Measurements from ENCODE around the gene SLC44A1.
A peak's percentile ranks its signal among the peaks of the same experiment; 100 is the strongest.
"Not testable (repeated sequence)": the region's sequence is repeated elsewhere in the genome, so short reads cannot be mapped to it uniquely, and the experiment has no call there.

SLC44A1 gene

DNA sequence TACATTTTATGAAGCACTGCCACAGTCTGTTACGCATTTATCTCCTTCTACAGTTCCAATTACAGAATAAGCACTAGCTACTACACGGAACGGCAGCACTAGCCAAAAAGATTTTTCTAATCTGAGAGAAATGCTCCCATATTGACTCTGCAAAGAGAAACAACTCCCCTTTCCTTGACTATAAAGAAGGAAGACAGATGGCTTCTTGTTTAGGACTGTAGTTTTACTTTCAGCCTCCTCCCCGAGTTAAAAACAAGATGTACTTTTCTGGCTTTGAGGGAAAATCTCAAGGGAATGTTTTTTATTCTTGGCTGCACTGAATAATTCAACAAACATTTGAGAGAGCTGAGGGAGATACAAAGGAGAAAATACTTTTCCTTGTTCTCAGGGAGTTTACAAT lies 1.9 kb upstream of the SLC44A1 start:
- no peak for DNase-seq (ENCODE audit: low spot score)

DNA sequence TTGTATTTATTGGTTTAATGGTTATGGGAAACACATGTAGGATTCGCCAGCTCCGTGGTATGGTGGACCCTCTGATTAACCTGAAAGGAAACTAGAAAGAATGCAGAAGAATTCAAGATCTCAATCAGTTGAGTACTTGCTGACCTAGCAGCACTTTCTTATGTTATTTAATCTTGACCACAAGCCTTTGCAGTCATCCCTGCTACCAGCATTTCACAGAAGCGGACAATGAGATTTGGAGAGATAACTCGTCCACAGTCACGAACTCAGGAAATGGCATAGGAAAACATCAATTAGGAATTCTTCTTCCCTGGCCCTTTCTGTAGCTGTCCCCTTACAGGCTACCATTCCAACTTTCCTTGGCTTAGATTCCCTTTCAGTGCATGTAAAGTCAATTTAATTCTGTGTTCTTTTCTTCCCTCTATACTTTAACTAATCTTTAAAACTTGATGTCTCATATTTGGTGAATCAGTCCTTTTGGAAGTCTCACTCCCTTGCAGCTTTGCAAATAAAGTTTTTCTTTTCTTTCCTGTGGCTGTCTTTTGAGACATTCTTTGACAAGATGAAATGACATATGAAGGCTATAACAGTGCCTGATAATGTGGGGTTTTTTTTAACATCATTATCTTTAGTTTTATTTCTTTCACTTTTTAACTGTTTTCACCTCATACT lies 1.3 kb upstream of the SLC44A1 start:
- peak; percentile 47 for DNase-seq (ENCODE audit: low spot score)

DNA sequence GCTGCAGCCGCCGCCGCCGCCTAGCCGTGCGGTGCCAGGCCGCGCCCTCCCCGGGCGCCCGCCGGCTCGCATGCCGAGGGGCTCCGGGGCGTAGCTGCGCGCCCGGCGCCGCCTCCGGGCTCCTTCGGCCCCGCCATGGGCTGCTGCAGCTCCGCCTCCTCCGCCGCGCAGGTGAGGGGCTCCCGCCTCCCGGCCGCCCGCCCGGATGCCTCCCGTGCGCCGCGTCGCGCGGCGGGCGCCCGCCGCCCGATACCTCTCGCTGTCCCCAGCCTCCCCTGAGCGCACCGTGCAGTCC lies 230 bp downstream of the SLC44A1 start:
- DNase-seq (ENCODE audit: low spot score) = no peak

DNA sequence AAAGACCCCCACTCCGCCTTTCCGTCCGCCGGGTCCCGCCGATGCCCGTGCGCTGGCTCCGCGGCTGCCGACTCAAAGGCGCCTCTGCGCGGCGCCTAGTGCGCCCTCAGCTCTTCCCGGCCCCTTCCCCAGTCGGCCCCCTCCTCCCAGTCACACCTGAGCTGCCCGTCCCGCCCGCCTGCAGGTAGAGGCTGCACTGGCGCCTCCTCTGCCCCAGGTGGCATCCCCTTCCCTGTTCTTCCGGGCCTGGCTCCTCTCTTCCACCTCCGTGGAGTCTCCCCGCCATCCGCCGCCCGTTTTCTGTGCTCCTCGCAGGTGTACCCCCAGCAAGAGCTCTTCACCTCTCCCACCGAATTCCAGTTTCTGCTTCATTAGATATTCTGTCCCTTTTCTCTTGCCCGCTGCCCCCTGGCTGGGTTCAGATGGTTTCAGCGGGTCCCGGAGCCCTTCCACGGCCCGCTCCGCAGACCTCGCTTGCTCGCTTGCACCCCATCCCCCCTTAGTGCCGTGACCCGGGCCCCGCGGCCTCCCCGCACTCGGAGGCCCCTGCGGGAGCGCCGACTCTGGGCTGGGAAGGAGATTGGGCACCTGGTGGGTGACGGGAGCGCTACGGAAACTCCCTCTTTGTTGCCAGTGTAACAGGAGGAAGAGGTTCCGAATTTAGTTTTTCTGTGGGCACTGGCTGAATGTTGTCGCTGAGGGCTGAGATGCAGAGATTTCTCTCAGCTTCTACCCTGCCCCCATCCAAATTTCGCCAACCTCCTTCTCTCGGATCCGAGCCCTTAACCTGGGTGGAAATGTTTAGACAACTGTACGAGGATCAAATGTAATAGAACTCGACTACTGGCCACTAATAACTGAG lies 809 bp downstream of the SLC44A1 start:
- no peak for DNase-seq (ENCODE audit: low spot score)

DNA sequence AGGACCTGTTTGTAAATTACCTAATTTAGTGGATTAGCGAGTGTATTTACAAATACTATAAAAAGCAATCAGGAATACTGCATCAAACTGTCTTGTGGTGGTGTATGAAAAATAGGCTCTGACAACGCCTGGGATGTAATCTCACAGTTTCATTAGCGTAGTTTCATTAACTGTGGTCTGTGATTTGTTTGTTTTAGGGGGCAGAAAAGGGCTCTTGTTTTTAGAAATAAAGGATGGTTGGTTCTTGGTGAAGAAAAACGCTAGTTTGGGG lies 1.4 kb downstream of the SLC44A1 start:
- DNase-seq (ENCODE audit: low spot score) = no peak

DNA sequence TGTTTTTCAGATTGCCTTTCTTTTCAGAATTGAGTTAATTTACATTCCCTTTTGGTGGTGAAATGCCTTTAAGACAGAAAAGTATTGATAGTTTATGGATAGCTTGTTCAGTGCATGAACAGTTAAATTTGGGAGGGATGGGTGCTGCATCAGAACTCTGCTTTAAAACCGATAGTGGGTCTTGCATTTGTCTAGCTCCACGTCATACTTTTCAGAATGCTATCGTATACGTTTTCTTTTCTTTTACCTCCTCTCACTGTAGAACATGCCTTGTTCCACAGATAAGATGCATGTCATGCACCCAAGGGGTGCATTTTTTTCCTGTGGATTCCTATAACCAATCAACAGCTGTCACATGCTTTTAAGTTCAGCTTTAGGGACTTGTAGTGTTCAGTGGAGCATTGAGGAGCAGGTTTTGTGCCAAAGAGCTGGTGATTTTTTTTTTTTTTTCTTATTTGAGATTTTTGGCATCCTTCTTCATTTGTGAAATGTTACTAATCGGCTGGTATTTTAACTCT lies 2.3 kb downstream of the SLC44A1 start:
- DNase-seq (ENCODE audit: low spot score) = no peak

DNA sequence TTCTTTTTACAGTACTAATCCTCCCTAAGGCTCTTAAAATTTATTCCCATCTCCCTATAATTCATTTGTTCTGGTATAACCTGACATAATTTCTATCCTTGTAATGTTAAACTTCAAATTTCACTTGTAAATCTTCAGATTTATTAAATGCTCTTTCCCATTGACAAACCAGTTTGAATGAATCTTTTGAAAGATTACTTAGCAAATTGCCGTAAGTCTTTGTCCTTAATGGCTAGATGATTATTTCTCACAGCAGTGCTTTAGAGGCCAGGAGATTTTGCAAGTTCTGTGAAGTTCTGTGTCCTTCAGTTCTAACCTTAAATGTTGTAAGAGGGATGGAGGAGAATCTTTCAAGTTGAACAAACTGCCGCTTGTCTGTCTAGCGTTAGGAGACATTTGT lies 4.2 kb downstream of the SLC44A1 start:
- DNase-seq (ENCODE audit: low spot score) = no peak

DNA sequence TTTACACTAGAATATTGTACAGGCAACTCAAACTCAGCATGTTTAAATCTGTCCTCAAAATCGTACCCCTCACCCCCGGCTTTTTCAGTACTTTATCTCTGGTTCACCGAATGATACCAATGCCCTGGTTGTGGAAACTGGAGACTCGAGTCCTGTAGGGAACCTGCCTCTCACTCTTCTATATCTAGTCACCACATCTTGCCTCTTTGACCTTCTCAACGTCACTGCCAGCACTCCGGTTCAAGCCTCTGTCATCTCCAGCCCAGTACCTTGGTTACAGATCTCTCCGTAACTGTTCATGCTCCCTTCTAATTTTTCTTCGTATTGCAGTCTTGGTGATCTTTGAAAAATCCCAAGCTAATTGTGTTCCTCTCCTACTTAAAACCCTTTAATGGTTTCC lies 6.7 kb downstream of the SLC44A1 start:
- DNase-seq (ENCODE audit: low spot score) = no peak

DNA sequence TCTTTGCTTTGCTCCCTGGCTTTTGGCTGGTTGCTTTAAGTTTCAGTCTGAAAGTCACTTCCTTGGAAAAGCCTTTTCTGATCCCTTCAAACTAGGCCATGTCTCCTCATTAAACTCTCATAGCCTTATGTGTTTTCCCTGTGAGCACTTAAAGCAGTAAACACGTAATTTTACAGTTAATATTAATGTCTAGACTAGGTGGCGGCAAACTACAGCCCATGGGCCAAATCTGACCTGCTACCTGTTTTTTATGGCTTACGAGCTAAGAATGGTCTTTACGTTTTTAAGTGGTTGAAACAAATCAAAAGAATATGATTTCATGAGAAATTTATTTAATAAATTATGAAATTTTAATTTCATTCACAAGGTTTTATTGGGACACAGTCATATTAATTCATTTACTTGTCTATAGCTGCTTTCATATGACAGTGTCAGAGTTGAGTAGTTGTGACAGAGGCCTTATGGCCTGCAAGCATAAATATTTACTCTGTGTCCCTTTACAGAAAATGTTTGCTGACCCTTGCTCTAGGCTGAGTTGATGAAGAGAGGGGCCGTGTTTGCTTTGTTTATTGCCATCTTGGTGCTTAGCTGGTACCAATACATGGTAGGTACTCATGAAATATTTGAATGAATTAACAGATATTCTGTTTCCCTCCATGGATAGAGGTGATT lies 7.4 kb downstream of the SLC44A1 start:
- no peak for DNase-seq (ENCODE audit: low spot score)

DNA sequence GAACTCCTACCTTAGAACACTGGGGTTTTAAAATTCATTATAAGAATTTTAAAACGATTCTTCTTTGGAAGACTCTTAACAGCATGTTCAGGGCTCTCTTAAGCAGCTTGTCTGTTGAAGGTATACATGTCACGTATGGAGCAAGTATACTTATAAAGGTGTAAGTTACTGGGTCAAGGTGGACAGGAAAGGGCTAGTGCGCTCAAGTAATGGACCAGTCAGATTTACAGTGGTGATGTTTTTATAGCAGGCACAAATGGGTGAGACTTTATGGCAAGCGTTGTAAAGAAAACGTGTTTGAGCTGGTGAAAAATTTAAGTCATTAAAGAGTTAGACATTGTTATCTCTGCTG lies 7.9 kb downstream of the SLC44A1 start:
- no peak for DNase-seq (ENCODE audit: low spot score)

DNA sequence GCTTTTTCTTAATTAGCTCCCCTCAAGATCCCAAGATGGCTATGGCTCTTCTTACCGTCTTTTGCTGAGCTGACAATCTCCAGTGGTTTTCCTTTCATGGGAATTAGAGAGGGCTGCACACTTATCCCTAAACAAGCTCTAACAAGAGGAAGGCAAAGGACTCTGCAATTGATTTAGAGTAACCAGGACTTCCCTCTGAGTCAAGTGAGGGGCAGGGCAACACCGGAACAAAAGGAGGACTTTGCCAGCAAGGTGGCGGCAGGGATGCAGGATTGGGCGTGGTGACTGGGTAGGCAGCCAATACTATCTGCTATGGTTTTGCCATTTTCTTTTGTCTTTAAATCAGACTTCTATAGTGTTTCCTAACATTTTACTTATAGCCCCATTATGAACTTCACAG lies 9.8 kb downstream of the SLC44A1 start:
- DNase-seq (ENCODE audit: low spot score) = no peak

DNA sequence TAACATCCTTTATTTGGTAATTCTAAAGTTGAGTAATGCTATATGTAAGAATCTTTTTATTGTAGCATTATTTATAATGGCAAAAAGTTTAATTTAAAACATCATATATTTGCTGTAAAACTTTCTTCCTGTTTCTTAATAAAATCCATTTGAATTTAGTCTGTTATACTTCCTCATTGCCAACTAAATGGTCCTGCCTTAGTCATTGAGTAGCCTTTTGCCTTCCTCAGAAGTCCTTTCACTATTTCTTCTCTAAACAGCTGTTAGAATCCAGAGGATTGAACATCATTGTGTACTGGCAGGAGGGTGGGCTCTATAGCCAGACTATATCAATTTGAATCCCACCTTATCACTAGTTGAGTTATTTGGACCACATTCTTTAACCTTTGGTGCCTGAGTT lies 11.0 kb downstream of the SLC44A1 start:
- no peak for DNase-seq (ENCODE audit: low spot score)

DNA sequence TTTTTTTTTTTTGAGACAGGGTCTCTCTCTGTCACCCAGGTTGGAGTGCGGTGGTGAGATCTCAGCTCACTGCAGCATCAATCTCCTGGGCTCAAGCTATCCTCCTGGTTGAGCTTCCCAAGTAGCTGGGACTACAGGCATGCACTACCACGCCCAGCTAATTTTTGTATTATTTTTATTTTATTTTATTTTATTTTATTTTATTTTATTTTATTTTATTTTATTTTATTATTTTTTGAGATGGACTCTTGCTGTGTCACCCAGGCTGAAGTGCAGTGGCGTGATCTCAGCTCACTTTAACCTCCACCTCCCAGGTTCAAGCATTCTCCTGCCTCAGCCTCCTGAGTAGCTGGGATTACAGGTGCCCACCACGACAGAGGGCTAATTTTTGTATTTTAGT lies 12.1 kb downstream of the SLC44A1 start:
- not testable (repeated sequence) for DNase-seq (ENCODE audit: low spot score)

DNA sequence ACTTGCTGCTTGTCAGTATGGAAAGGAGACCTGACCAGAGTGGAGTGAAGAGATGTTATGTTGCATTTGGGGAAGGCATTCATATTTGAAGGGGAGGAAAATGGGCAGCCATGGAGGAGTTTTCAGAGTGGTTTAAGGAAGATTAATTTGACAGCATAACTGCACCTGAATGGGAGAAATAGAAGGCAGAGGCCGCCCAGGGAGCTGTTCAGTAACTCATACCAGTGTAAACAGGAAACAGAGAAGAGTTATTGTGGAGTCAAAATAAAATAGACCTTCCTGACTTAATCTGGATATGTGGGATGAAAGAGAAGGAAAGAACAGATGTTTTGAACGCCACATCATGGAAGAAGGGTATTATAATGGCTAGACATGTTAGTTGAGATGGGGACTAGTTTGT lies 13.4 kb downstream of the SLC44A1 start:
- DNase-seq (ENCODE audit: low spot score) = no peak

DNA sequence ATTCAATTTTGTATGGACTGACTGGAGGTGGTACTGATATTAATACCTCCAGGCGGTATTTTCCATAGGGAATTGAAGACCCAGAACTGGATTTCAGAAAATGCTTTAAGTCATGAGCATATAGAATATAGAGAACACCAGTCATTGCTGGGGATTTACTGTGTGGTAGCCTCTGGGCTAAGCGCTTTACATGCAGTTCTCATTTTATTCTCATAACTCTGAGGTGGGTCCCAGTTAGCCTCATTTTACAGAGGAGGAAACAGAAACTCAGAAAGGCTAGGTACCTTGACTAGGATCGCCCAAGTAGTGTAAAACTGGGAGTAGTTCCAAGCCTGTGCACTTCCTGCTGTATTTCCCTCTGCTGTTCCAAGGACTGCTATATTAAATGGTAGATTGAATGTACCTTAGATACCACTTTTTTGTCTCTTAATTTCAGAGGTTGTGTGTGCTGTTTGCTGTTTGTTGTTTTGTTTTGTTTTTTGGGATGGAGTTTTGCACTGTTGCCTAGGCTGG lies 13.8 kb downstream of the SLC44A1 start:
- DNase-seq (ENCODE audit: low spot score) = no peak

DNA sequence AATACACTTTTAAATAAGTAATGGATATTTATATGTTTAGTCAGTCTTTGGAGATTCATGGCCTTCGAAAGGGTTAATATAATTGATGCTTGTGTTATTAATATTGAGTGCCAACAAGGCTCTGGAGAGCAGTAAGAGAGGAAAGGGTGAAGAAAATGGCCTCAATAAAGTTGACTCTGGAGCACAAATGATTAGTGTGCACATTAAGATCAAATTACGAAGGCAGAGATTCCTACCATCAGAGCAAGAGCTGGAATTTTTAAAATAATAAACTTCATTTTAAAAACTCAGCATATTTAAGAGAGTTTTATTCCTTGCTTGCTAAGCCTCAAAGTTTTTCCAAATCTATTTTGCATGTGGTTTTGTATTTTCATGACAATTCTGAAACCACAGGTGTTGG lies 14.8 kb downstream of the SLC44A1 start:
- DNase-seq (ENCODE audit: low spot score) = no peak

DNA sequence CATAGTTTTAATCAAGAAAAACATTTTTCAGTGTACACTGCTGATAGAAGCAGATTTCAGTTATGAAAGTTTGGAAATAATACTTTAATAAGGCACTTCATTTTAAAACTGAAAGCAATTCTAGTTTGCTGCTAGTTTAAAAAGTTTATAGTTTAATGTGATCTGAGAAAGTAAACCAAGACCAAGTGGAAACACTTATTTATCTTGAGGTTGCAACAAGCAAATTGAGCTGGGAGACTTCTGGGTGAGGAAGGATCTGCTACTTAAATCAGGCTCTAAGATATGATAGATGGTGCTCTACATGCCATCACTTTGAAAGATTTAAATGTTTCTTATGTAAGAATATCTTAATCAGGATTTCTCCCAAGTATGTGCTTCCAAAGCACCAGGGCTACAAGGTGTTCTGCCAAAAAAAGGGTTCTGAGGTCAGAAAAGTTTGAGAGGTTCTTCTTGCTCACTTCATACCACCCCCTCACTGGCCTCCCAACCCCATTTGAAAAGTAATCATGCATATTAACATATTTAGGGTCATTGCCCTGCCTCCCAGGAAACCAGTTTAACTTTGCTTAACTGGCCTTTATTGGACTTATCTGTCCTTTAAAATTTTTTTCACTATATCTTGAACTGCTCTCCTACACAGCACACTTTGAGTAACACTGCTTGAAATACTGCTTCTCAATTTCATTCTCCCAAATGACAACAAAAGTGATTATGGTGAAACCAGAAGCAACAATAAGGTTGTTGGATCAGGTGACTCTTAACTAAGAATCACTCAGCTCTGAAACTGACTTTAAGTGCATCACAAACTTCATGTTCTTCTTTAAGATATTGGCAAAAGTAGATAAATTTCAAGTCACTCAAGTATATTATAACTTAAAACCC lies 15.5 kb downstream of the SLC44A1 start:
- no peak for DNase-seq (ENCODE audit: low spot score)

DNA sequence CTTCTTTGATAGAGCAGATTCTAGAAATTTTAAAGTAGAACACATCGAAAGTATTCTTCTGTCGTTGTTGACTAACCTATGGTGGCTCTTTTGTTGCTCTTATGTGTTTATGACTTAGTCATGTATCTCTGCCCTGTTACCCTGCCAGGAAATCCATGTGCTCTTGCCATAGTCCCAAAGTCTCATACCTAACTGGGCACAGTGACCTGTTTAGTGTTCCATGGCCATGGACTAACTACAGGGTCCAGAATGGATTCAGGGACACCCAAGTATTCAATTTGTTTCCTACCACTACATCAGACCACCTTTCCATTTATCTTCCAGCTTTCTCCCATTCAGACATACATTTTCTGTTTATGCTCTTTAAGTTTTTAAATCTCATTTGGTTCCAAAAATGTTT lies 18.0 kb downstream of the SLC44A1 start:
- no peak for DNase-seq (ENCODE audit: low spot score)

DNA sequence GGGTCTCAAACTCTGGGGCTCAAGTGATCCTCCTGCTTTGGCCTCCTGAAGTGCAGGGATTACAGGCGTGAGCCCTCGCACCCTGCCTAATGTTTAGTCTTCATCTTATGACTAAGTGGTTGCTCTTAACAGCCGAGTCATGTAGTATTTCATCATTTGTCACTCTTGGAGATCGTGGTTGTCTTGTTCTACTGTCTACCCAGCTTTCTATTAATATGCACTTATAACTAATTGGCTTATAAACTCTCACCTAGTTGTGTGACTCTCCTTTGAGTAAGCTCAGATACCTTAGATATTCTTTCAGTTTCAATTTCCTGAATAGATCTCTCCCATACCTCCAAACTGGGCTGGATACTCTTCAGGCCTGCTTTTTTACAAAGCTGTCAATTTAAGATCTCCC lies 19.9 kb downstream of the SLC44A1 start:
- no peak for DNase-seq (ENCODE audit: low spot score)

DNA sequence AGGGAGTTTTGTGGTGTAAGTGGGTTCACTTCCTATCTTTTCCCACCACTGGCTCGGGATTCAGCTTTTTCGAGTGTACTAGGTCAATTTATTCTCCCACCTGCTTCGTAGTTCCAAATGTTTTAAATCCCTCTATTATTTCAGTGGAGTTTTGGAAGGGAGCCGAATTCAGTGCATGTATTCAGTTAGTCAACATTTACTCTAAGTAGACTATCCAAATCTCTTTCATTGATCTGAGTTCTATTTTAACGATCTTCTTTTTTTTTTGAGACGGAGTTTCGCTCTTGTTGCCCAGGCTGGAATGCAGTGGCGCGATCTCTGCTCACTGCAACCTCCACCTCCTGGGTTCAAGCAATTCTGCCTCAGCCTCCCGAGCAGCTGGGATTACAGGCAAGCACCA lies 23.8 kb downstream of the SLC44A1 start:
- DNase-seq (ENCODE audit: low spot score) = not testable (repeated sequence)

DNA sequence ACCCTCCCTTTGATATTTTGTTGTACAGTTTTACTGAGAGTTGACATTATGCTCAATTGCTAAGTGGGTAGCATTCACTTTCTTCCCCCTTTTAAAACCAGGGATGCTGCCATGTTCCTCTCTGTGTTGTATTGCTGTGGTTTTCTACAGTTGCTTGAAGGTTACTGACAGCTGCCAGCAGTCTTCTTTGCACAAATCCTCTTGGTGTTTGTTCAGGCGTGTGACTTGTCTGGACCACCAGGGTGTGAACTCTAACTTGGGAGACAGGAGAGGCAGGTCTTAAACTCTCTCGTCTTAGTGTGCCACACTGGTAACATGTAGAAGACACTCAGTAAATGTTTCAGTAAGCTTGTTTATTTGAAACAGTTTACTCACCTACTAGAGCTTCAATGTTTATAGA lies 25.1 kb downstream of the SLC44A1 start:
- DNase-seq (ENCODE audit: low spot score) = no peak

DNA sequence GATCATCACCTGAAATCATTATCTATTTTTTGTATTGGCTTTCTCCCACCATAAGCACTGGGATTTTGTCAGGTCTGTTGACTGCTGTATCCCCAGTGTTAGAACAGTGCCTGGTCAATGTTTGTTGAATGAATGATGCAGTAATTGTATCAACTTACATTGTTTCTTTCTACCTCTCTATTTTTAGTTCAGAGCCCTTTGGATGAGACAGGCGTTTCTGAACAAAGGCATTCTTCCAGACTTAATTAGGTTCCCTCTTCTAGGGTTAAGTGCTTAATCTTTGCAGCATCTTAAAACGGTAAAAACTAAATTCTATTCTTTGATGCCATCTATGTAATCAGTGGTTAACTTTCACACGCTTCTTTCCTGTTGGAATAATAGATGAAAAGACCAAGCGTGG lies 26.3 kb downstream of the SLC44A1 start:
- no peak for DNase-seq (ENCODE audit: low spot score)
